GM18867 (cell line): ENCODE results near the gene MMP11.
A peak's percentile ranks its signal among the peaks of the same experiment; 100 is the strongest.
"Not testable (repeated sequence)": the region's sequence is repeated elsewhere in the genome, so short reads cannot be mapped to it uniquely, and the experiment has no call there.

Experiments
- ATAC-seq: cut with Tn5 transposase; IDR thresholded peaks from one replicate; pipeline ENCODE4 v1.9.1; 2021; ENCODE audit warnings: mild to moderate bottlenecking, moderate library complexity; ENCODE audit not compliant: unreplicated experiment

Gene MMP11, protein sequence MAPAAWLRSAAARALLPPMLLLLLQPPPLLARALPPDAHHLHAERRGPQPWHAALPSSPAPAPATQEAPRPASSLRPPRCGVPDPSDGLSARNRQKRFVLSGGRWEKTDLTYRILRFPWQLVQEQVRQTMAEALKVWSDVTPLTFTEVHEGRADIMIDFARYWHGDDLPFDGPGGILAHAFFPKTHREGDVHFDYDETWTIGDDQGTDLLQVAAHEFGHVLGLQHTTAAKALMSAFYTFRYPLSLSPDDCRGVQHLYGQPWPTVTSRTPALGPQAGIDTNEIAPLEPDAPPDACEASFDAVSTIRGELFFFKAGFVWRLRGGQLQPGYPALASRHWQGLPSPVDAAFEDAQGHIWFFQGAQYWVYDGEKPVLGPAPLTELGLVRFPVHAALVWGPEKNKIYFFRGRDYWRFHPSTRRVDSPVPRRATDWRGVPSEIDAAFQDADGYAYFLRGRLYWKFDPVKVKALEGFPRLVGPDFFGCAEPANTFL

DNA sequence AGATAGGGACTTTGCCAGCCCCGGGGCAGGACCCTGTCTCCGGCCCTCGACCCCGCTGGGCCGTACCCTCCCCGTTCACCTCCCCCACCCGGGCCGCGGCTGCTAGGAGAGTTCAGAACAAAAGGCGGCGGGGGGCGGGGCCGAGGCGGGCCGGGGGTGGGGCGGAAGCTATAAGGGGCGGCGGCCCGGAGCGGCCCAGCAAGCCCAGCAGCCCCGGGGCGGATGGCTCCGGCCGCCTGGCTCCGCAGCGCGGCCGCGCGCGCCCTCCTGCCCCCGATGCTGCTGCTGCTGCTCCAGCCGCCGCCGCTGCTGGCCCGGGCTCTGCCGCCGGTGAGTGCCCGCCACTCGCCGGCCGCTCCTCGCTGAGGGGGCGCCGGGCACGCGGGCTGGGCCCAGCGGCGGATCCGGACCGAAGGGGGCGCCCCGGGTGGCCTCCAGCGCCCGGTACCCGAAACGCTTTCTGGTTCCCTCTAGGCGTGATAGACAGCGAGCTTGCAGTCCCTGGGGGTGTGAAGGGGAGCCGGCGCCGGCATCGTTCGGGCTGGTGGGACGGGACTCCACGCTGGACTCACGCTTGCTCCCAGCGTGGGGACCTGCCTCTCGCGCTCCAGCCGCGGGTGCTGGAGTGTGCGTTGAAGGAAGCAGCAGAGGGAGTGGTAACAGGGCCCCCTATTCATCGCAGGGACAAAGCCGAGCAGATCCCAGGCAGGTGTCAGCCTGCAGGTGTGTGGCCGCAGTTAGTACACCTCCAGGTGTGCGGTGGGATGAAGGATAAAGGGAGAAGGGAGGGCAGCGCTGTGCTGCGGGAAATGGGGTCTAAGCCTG is at the start of gene MMP11:
Gene MMP11, plus strand, starts transcription at position 201 of the 825 bp plus-strand sequence. Its CDS starts 22 bp downstream, at position 223.
- no peak for ATAC-seq

DNA sequence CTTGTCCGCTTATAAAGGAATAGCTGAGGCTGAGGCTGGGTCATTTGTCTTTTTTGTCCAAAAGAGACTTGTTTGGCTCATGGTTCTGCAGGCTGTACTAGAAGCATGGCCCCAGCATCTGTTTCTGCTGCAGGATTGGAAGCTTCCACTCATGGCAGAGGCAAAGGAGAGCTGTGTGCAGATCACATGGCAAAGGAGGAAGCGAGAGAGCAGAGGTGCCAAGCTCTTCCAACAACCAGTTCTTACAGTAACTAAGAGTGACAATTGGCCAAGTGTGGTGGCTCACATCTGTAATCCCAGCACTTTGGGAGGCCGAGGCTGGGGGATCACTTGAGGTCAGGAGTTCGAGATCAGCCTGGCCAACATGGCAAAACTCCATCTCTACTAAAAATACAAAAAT is 44.5 kb upstream of the MMP11 start:
- ATAC-seq: not testable (repeated sequence)

DNA sequence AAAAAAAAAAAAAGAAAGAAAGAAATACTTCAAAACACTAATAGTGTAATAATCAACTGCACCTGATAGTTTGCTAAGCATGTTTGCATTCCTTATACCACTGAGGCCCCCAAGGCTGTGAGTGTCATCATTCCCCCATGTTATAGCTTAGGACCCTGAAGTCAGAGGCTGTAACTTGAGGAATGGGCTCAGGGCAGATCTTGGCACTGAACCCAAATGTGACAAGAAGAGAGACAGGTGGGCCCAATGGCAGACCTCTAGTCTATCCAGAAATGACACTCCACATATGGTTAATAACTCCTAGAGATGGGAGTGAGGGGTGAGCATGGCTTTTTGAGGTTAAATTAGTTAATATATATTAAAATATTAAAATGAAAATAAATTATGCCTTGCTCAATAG is 35.0 kb upstream of the MMP11 start:
- ATAC-seq: no peak

DNA sequence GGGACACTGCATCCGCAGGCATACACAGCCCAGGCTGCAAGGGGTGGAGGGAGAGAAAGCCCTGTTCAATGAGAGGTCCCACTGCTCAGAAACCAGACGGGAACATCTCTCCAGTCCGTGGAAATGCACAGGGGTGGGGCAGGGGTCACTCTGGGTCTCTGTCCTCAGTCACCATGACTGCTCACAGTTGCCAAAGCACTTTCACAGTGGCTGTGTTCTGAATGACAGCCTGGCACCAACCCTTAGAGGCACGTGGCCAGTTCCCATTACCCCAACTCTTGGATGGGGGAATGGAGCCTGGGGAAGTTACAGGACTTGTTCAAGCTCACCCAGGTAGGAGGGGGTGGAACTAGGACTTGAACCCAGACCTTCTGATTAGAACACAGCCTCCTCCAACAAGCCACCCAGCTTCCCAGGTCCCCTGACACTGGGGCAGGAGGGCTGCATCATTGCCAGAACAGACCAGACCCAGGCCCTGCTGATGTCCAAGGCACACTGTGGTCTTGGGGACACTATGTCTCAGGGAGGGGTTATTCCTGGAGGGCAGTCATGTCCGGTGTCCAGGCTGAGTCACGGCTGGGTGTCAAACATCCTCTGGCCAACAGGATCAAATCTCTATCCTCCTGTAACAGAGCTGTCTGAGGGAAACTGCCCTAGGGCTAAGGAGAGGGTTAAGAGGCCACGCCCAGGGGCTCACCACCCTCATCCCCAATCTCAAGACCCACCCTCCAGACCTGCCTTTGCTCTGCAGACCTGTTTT is 30.0 kb upstream of the MMP11 start:
- ATAC-seq: no peak

DNA sequence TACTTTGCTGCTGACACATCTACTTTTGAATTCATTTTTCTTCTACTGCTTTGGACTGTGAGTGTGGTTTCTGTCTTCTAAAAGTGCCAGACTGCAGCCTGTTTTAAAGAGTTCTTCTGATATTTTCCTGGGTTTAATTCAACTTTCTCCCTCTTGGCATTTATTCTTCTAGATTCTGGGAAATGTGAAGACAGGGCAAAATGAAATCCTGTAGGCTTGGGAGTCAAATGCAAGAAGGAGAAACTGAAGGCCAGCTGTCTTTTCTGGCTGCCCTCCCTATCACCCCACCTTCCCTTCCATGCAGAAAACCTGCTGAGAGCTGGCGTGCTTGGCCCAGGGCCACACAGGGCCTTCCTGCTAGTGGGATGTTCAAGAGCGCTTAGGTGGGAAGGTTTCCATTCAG is 29.3 kb upstream of the MMP11 start:
- ATAC-seq: no peak

DNA sequence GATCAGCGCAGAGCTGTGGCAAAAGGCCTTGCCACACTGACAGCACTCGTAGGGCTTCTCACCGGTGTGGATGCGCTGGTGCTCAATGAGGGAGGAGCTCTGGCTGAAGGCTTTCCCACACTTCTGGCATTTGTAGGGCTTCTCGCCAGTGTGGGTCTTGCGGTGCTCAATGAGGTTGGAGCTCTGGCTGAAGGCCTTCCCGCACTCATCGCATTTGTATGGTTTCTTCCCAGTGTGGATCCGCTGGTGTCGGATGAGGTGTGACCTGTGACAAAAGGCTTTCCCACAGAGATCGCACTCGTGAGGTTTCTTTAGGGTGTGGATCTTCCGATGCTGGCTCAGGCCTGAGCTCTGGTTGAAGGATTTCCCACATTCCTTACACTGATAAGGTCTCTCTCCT is 28.6 kb upstream of the MMP11 start:
- ATAC-seq: no peak

DNA sequence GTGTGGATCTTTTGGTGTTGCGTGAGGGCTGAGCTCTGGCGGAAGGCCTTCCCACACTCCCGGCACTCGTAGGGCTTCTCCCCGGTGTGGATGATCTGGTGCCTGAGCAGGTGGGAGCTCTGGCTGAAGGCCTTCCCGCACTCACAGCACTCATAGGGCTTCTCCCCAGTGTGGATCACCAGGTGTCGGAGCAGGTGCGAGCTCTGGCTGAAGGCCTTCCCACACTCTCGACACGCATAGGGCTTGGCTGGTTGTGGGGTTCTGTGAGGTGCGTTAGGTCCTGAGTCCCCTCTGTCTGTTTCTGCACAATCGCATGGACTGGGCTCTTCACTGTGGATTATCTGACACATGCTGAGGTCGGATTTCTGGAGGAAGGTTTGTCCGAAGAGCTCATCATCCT is 28.2 kb upstream of the MMP11 start:
- ATAC-seq: no peak

DNA sequence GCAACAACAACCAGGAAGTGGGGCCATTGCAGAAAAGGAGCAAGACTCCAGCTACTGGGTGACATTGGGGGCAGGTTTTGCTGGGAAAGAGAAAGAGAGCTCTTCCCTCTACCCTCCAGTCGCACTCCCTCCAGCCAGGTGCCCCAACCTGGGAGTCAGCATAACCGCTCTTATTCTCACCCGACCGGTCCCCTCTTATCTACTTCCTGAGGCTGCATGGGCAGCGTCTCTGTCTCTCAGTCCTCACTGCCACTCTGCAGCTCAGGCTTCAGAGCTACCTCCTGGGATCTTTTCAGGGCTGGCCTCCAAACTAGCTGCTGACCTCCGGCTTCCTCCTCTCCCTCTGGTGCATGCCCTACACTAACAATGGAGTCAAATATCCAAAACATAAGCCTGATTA is 26.9 kb upstream of the MMP11 start:
- ATAC-seq: no peak

DNA sequence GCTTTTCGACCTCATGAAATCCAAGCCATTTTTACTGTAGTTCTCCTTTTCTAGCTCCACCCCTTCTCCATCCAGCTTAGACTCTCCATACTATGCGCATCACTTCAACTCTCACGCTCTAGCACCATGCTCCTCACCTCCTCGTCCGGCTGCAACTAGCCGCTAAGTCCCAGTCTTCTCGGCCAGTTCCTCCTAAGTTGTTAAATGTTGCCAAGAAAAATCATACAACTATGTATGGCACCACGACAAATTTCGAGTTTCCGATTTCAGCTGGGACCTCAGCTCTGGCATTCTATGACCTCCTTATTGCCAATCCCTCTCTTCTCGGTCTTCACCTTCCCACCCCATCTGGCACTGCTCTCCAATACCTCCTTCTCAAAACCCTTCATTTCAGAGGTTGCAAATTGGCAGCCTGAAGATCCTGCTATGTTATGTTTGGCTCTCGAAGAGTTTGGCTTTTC is 22.8 kb upstream of the MMP11 start:
- no peak for ATAC-seq

DNA sequence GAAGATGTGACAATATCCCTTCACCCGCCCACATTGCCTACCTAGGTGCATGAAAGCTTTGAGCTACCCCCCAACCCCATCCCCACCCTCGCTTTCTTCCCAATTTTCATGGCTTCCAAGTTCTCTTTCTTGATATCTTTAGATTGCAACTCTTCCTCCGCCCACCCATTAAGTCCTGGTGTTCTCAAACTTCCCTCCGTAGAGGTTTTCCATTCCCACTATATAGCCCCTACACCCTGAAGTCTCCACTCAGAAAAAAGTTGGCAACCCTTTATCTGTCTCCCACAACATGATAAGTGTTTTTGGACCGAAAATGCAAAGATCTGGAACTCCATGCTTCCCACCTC is 22.3 kb upstream of the MMP11 start:
- ATAC-seq: no peak

DNA sequence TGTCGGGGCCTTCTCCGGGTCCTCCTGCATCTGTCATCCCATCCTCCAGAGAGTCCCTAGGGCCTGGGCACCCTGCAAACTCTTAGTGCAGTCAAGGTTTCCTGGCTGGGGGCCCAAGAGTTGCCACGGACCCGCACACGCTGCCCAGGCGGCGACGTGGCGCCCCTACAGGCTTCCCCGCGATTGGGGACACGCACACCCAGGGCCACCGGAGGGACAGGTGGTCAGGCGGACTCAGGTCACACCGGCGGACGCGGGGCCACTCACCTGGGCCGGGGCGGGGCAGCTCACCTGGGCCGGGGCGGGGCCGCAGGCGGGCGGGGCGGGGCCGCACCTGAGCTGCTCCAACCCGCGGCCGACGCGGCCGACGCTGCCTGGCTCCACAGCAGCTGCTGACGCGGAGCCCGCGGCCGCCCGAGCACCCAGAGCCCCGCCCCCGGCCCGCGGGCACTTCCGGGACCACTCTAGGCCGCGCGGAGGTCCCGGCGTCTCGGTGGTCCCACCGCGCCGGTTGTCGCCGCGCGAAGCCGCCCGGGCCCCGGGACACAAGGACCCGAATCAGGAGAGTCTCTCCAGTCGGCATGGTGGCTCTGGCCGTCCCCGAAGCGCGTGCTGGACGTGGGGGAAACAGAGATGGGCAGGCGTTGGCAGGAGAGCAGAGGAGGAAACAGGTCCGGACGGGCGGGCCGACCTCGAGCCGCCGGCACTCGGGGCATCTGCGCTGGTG is 21.8 kb upstream of the MMP11 start, which contains the start of gene ZNF70:
Gene ZNF70, minus strand, starts transcription at position 399 of the 727 bp plus-strand sequence. CDS start 5,972 bp downstream, outside the sequence.
- ATAC-seq: peak; percentile 81

DNA sequence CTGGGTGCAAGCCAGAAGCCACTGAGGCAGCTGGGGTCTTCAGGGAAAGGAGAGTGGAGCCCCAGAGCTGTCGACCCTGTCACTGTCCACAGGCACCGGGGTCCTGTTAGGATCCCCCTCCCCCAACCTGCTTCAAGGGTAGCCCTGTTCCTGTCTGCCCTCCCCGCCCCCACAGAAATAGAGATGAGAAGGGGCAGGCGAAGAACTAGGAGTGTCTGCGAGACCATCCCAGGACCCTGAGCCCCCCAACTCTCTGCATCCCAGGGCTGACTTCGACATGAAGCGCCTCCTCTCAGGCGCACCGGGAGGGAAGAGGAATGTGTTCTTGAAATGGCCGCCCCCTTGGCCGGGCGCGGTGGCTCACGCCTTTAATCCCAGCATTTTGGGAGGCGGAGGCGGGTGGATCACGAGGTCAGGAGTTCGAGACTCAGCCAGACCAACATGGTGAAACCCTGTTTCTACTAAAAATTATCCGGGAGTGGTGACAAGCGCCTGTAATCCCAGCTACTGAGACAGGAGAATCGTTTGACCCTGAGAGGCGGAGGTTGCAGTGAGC is 21.1 kb upstream of the MMP11 start:
- peak; percentile 20 for ATAC-seq

DNA sequence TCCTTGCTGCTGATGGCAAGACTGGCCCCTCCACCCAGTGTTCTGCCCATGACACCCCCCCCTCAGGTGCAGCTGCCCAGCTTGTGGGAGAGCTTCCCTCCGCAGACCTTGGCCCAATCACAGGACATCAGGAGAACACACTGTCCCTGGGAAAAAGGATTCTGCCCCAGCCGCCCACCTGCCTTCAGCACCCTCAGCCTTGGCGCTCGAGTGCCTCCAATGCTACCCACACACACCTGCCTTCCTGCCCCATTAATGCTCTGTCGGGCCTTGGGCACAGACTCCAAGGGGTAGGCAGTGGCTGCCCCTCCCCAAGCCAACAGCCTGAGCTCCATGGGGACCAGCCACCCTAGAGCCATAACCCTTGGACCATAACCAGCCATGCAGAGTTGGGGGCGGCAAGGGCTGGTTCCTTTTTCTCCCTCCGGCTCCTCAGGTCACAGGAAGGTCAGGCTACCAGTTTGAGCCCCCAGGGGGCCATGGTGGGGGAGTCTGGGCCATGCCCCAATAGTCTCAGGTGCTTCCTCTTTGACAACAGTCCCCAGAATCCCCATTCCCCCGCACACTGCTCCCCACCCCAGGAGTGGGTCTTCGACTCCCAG is 20.5 kb upstream of the MMP11 start:
- ATAC-seq: no peak

DNA sequence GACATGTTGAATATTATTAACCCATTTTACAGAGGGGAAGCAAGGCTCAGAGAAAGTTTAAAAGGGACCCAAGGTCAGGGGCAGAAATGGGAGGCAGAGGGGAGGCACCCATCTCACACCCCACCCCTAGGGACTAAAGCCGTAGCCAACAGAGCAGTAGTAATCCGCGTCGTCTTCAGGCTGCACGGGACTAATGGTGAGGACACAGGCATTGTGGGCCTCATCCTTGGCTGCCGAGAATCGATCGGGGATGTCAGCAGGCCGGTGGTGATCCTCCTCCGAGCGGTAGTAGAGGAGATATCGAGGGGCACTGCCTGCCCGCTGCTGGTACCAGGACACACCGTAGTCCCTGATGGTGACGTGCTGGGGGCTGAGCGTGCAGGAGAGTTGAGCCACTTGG is 19.9 kb upstream of the MMP11 start:
- no peak for ATAC-seq

DNA sequence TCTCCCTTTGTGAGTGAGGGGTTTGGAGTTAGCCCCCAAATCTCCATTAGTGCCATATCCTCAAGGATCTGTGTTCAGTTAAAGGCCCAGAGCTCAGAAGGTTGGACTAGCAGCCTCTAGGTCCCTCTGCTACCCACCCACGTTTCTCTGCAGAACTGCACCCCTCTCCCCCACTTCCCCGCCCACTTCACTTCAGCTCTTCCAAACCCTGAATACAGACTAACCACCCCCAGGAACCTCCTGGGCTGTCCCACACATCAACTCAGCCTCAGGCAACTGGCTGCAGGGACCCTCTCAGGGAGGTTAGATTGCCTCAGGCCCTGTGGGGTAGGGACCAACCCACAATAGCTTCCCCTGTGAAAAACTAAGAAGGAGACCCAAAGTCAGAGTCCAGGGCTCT is 19.3 kb upstream of the MMP11 start:
- no peak for ATAC-seq

DNA sequence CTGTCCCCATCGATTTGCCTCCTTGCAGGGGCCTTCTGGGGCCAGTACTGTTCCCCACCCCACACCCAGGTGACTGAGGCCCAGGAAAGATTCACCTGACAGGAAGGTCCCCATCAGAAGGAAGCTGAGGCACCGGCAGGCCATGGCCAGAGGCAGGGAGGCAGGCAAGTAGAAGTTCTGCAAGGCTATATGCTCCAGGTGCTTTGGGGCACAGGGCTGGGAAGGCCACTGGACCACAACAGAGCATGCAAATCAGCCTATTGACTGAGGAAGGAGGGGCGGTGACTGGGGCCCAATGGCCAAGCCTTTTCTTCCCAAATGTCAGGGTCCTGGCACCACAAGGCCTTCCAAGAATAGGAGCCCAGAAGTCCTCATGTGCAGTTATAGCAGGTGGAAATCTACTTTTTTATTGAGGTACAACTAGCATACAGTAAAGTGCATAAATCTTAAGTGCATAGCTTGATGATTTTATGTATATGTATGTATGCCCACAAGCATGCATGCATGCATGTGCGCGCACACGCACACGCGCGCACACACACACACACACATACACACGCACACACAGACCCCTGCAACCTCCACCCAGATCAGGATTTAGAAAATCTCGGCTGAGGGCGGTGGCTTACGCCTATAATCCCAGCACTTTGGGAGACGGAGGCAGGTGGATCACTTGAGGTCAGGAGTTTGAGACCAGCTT is 18.3 kb upstream of the MMP11 start, which contains the start of gene VPREB3:
Gene VPREB3, minus strand, starts transcription at position 206 of the 700 bp plus-strand sequence. Its CDS starts 62 bp downstream, at position 144.
- ATAC-seq: no peak

DNA sequence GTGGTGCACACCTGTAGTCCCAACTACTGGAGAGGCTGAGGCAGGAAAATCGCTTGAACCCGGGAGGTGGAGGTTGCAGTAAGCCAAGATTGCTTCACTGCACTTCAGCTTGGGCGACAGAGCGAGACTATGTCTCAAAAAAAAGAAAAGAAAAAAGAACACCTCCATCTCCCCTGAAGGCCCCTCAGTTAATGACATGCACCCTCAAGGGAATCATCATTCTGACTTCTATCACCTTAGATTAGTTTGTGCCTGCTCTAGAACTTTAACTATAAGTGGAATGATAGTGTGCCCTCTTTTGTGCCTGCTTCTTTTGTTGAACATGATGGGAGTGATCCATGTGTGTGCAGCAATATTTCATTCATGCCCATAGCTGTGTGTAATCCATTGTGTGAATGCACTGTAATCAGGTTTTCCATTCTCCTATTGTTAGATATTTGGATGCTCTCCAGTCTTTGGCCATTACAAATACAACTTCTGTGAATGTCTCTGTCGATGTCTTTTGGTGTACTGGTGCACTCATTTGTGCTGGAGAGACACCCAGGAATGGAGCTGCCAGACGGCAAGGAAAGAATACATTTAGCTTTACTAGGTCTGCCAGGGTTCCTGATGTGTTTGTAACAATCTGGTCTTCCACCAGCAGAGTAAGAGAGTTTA is 17.5 kb upstream of the MMP11 start:
- no peak for ATAC-seq

DNA sequence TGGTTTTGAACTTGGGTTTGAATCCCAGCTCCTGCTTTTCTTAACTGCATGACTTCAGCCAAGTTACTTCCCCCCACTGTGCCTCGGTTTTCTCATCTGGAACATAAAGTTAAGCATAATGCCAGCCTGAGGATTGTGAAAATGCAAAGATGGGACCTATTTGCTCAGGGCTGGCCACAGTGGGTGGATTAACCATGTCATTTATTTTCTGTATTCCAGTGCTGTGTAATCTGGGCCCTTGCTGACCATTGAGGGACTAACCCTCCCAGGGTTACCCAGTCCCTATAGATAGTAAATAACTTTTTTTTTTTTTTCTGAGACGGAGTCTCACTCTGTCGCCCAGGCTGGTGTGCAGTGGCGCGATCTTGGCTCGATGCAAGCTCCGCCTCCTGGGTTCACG is 16.9 kb upstream of the MMP11 start:
- ATAC-seq: no peak
